B cell (primary cell): ENCODE data around the gene WDR46. TPM values are rescaled to one million over a fixed set of nuclear protein-coding genes. Genes with fewer than 3 reads are reported as not detected.
"Not testable (repeated sequence)": the region's sequence is repeated elsewhere in the genome, so short reads cannot be mapped to it uniquely, and the experiment has no call there.

Experiments used
- ATAC-seq: fragments of 200-7000 bp; cut with Tn5 transposase; one replicate; pipeline ENCODE4 v1.10.0; 2021; ENCODE audit warnings: low read depth, mild to moderate bottlenecking, moderate number of reproducible peaks, moderate library complexity
- CTCF ChIA-PET: fragments of 350-600 bp; sonication (Branson Sonifier 250); formaldehyde crosslinking; loops from one replicate; lab custom pipeline; 2021; ENCODE audit warnings: antibody characterized with exemption, inconsistent platforms; lab: Charles Lee
- POLR2A ChIA-PET: fragments of 350-600 bp; sonication (Branson Sonifier 250); formaldehyde crosslinking; loops from one replicate; lab custom pipeline; 2021; ENCODE audit warnings: antibody characterized with exemption; lab: Charles Lee
- DNase-seq: peaks from one replicate; pipeline ENCODE4 v3.0.0; 2013
- H2AFZ ChIP-seq: 2 replicates; pipeline ENCODE4 v1.6.1; 2012; ENCODE audit warnings: mild to moderate bottlenecking, low read depth, low read length; ENCODE audit not compliant: insufficient read depth, poor library complexity, severe bottlenecking
- H3K27ac ChIP-seq, 2 donors: 1 replicate in 1 of 2; 2 replicates in 1 of 2; pipeline ENCODE4 v1.5.1; 2012 to 2013; ENCODE audit warnings: low read length in 2 of 2, mild to moderate bottlenecking in 2 of 2, moderate library complexity in 1 of 2
- H3K27me3 ChIP-seq, 4 experiments: fragments of 200-600 bp in 1 of 4; sonication (generic) in 1 of 4; replicated peaks in 1 of 4; 1 replicate in 2 of 4; 2 replicates in 2 of 4; pipeline versions ENCODE4 v1.6.1 to v1.7.0; 2013 to 2016; ENCODE audit warnings: low read length in 3 of 4, mild to moderate bottlenecking in 2 of 4, mixed read lengths in 1 of 4, moderate library complexity in 1 of 4; ENCODE audit not compliant: insufficient read depth in 4 of 4, control insufficient read depth in 3 of 4; ENCODE audit errors: control extremely low read depth in 1 of 4
- H3K36me3 ChIP-seq, 2 experiments: replicated peaks in 1 of 2; 1 replicate in 1 of 2; 2 replicates in 1 of 2; pipeline versions ENCODE4 v1.6.1 to v1.7.1; 2013; ENCODE audit warnings: low read length in 1 of 2; ENCODE audit not compliant: insufficient read depth in 2 of 2, control insufficient read depth in 1 of 2; ENCODE audit errors: control extremely low read depth in 1 of 2, extremely low read depth in 1 of 2
- H3K4me1 ChIP-seq, 2 donors: fragments of 200-600 bp in 1 of 2; sonication (generic) in 1 of 2; 1 replicate in 1 of 2; 2 replicates in 1 of 2; pipeline versions ENCODE4 v1.5.1 to v1.6.1; 2013 to 2017; ENCODE audit warnings: low read length in 2 of 2; ENCODE audit not compliant: control insufficient read depth in 2 of 2, insufficient read depth in 2 of 2
- H3K4me2 ChIP-seq: replicated peaks from 2 replicates; pipeline ENCODE3; 2012; ENCODE audit warnings: mild to moderate bottlenecking, low read depth, low read length; ENCODE audit not compliant: poor library complexity, severe bottlenecking
- H3K4me3 ChIP-seq, 5 experiments: fragments of 200-600 bp in 1 of 5; sonication (generic) in 1 of 5; 1 replicate in 3 of 5; 2 replicates in 2 of 5; pipeline versions ENCODE4 v1.5.1 to v1.7.0; 2011 to 2016; ENCODE audit warnings: low read length in 4 of 5, mild to moderate bottlenecking in 4 of 5, low read depth in 2 of 5, control low read depth in 1 of 5, moderate library complexity in 1 of 5; ENCODE audit not compliant: insufficient read depth in 1 of 5; ENCODE audit errors: control extremely low read depth in 1 of 5, extremely low read depth in 1 of 5
- H3K79me2 ChIP-seq: fragments of 200-600 bp; sonication (generic); one replicate; pipeline ENCODE4 v1.6.0; 2016; ENCODE audit warnings: low read length; ENCODE audit not compliant: control insufficient read depth, insufficient read depth
- H3K9ac ChIP-seq: fragments of 200-600 bp; sonication (generic); 2 replicates; pipeline ENCODE4 v1.6.1; 2017; ENCODE audit warnings: mild to moderate bottlenecking, low read length, moderate library complexity
- H3K9me3 ChIP-seq, 3 donors: one replicate each; pipeline versions ENCODE4 v1.6.1 to v1.7.1; 2013; ENCODE audit warnings: low read length in 2 of 3; ENCODE audit not compliant: control insufficient read depth in 2 of 3, insufficient read depth in 1 of 3; ENCODE audit errors: control extremely low read depth in 1 of 3
- H4K20me1 ChIP-seq: 2 replicates; pipeline ENCODE4 v1.6.0; 2012; ENCODE audit warnings: mild to moderate bottlenecking, low read length; ENCODE audit not compliant: insufficient read depth, control insufficient read depth, poor library complexity, severe bottlenecking
- H3K27ac Mint-ChIP-seq: one replicate; pipeline ENCODE4 v1.8.0; 2021; ENCODE audit warnings: mixed read lengths
- H3K27me3 Mint-ChIP-seq: one replicate; pipeline ENCODE4 v1.8.0; 2021; ENCODE audit warnings: mixed read lengths
- H3K4me1 Mint-ChIP-seq: one replicate; pipeline ENCODE4 v1.8.0; 2021; ENCODE audit warnings: mixed read lengths
- H3K4me3 Mint-ChIP-seq: one replicate; pipeline ENCODE4 v1.8.0; 2021; ENCODE audit warnings: mixed read lengths
- H3K9me3 Mint-ChIP-seq: one replicate; pipeline ENCODE4 v1.8.0; 2022; ENCODE audit warnings: mixed read lengths; ENCODE audit not compliant: insufficient read depth
- CTCF ChIP-seq: fragments of 200-600 bp; IDR thresholded peaks from one replicate; pipeline ENCODE4 v1.8.0; 2022; ENCODE audit warnings: antibody characterized with exemption, mild to moderate bottlenecking
- EZH2 ChIP-seq: IDR thresholded peaks from 2 replicates; pipeline ENCODE4 v1.6.1; 2012; ENCODE audit warnings: borderline replicate concordance, low read depth, mild to moderate bottlenecking, moderate library complexity, low read length; ENCODE audit not compliant: insufficient read depth, poor library complexity, severe bottlenecking
- WGBS: methylation state at CpG from one replicate; pipeline ENCODE4 v1.1.5; 2013; ENCODE audit warnings: missing lambda C conversion rate; ENCODE audit not compliant: insufficient coverage; 5-methylcytosine and 5-hydroxymethylcytosine counted together
- intact Hi-C: fragments of 100-400 bp; cut with micrococcal nuclease; formaldehyde crosslinking; loops from one replicate; pipeline ENCODE4 v1.10.0; 2022
- polyA plus RNA-seq: library from polyadenylated mRNA; depleted of rRNA; stranded (reverse); fragments of >200 nt; gene quantifications from 2 replicates; pipeline ENCODE4 v1.2.3, GENCODE V29; 2012
- total RNA-seq, 2 donors: library from RNA; stranded (reverse); fragments of 120-200 nt in 1 of 2; gene quantifications; 1 replicate in 1 of 2; 2 replicates in 1 of 2; pipeline versions ENCODE4 v1.2.3 to v1.2.4, GENCODE V29; 2013 to 2022

The WDR46 gene
- total and polyA plus RNA-seq, 2 donors (not counting 1 experiment from before 2014, with no cell fraction given), result 60.1 to 77.2 TPM

GRCh38 chr6:33276581-33276863 lies 12.5 kb downstream of the WDR46 start:
- peak overlapping the region; percentile 95 for H3K4me2 ChIP-seq
- ChIA-PET POLR2A (interaction anchor here (0.6 to 5.1 kb wide), 11 partner anchors 12 to 115 kb away, joined by 3 to 39 read pairs (median 8); partner anchors contain the start of genes KIFC1, PFDN6, RGL2 and RING1), CTCF (interaction anchor here (0.6 to 3.9 kb wide), 14 partner anchors 10 to 812 kb away, joined by 3 to 41 read pairs (median 10); partner anchors contain the start of genes PFDN6, RGL2, TAPBP and WDR46)
- H3K27me3 Mint-ChIP-seq, result no peaks in the 10 kb centered on the region
- peak overlapping the region; percentile 90 for H2AFZ ChIP-seq
- peak overlapping the region; percentile 91 for H3K27ac Mint-ChIP-seq
- peak overlapping the region; percentile 59 to 86 (median 78) for H3K4me3 ChIP-seq
- H3K36me3 ChIP-seq, result peaks cover 5 to 57% of the 10 kb centered on the region in 2 experiments
- ATAC-seq (no peak), DNase-seq (no peak)
- H3K79me2 ChIP-seq, result peaks cover 35% of the 10 kb centered on the region
- H3K9me3 Mint-ChIP-seq, result no peaks in the 10 kb centered on the region
- intact Hi-C loops, result no loop called here
- peaks cover 74% of the 10 kb centered on the region for H3K4me1 Mint-ChIP-seq
- H3K27ac ChIP-seq, result peak overlapping the region; percentile 80 to 87
- H3K9me3 ChIP-seq, result no peaks in the 10 kb centered on the region
- peaks cover 48% of the 10 kb centered on the region for H4K20me1 ChIP-seq
- no peaks in the 10 kb centered on the region for H3K27me3 ChIP-seq
- H3K4me3 Mint-ChIP-seq, result peak overlapping the region; percentile 92
- TF ChIP-seq EZH2, result no peak
- no peak for TF ChIP-seq CTCF
- peak overlapping the region; percentile 91 for H3K9ac ChIP-seq
- peaks cover 55 to 70% of the 10 kb centered on the region in 2 donors for H3K4me1 ChIP-seq

GRCh38 chr6:33275795-33276580 lies 13.1 kb downstream of the WDR46 start:
- peak overlapping the region in 4 of 5 experiments; percentile 78 to 86 (median 78) for H3K4me3 ChIP-seq

More at GRCh38 chr6:33275795-33276580, 13.1 kb downstream of the WDR46 start:
- Mint-ChIP-seq H3K4me1 (peaks cover 75% of the 10 kb centered on the region), H3K4me3 (peak overlapping the region; percentile 92), H3K27ac (peak overlapping the region; percentile 91)
- H4K20me1 ChIP-seq, result peaks cover 47% of the 10 kb centered on the region
- peak overlapping the region; percentile 80 to 87 for H3K27ac ChIP-seq
- CTCF ChIA-PET, result interaction anchor here (0.6 to 3.9 kb wide), 10 partner anchors 11 to 811 kb away, joined by 3 to 41 read pairs (median 10); partner anchors contain the start of genes PFDN6, RGL2, TAPBP and WDR46
- H3K36me3 ChIP-seq, result peaks cover 5 to 53% of the 10 kb centered on the region in 2 experiments
- H2AFZ ChIP-seq, H3K9me3 Mint-ChIP-seq, H3K27me3 Mint-ChIP-seq, intact Hi-C loops, H3K27me3 ChIP-seq, DNase-seq, H3K9me3 ChIP-seq, ATAC-seq: not testable (repeated sequence)
- POLR2A ChIA-PET, result interaction anchor here (0.6 to 5.1 kb wide), 5 partner anchors 13 to 115 kb away, joined by 4 to 39 read pairs (median 8); partner anchors contain the start of genes KIFC1, PFDN6 and WDR46
- peak overlapping the region; percentile 91 for H3K9ac ChIP-seq
- WGBS, result 80% methylated on average over 7 of the region's 16 CpGs
- H3K4me1 ChIP-seq, result peaks cover 57 to 73% of the 10 kb centered on the region in 2 donors
- peak overlapping the region; percentile 95 for H3K4me2 ChIP-seq
- peaks cover 39% of the 10 kb centered on the region for H3K79me2 ChIP-seq
